ENCODE data around the gene KRT86.
"Not testable (repeated sequence)": the region's sequence is repeated elsewhere in the genome, so short reads cannot be mapped to it uniquely, and the experiment has no call there.

Gene KRT86

DNA sequence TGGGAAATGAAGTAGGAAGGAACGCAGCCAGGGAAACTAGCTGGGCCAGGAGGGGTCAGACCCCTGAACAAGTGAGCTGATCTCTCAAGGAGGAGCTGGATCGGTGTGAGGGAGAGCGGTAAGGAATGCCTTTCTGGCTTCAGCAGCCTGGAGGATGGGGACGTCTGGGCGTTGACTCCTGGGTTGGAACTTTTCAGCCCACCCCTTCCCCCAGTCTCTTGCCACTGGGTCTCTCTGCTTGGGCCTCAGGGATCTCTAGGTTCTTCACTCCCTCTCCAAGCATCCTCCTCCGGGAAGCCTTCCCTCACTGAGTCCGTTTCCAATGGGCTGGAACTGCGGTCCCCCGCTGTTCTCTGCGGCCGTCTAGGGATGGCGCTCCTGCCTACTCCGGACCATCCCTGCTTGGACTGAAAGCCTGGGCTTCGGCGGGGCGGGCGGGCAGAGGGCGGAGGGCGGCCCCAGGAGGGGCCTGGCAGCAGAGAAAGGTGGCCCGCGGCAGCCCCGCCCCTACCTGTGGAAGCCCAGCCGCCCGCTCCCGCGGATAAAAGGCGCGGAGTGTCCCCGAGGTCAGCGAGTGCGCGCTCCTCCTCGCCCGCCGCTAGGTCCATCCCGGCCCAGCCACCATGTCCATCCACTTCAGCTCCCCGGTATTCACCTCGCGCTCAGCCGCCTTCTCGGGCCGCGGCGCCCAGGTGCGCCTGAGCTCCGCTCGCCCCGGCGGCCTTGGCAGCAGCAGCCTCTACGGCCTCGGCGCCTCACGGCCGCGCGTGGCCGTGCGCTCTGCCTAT is 41.6 kb upstream of the KRT86 start, which contains the start of gene KRT7:
KRT7 (plus strand) TSS at position 570 of the 788 bp plus-strand sequence; CDS start at position 624, 54 bp downstream.
- Histone ChIP-seq H3K4me1 (ENCODE audit: insufficient read depth, low read length) (peaks cover 15% of the 10 kb centered on the region; the same call in 1 of the 2 replicates), H3K9me3 (ENCODE audit: insufficient read depth, low read depth, low read length) (no peaks in the 10 kb centered on the region), H3K4me3 (ENCODE audit: low read length) (peak within 1 kb of the TSS; percentile 71), H3K27me3 (ENCODE audit: insufficient read depth, low read length) (peaks cover 71% of the 10 kb centered on the region), H3K36me3 (ENCODE audit: insufficient read depth, low read depth, low read length) (no peaks in the 10 kb centered on the region), H3K9ac (ENCODE audit: low read depth, low read length) (peak within 1 kb of the TSS; percentile 70; the same call in 1 of the 2 replicates), H3K27ac (ENCODE audit: low read length) (no peak within 1 kb of the TSS)

DNA sequence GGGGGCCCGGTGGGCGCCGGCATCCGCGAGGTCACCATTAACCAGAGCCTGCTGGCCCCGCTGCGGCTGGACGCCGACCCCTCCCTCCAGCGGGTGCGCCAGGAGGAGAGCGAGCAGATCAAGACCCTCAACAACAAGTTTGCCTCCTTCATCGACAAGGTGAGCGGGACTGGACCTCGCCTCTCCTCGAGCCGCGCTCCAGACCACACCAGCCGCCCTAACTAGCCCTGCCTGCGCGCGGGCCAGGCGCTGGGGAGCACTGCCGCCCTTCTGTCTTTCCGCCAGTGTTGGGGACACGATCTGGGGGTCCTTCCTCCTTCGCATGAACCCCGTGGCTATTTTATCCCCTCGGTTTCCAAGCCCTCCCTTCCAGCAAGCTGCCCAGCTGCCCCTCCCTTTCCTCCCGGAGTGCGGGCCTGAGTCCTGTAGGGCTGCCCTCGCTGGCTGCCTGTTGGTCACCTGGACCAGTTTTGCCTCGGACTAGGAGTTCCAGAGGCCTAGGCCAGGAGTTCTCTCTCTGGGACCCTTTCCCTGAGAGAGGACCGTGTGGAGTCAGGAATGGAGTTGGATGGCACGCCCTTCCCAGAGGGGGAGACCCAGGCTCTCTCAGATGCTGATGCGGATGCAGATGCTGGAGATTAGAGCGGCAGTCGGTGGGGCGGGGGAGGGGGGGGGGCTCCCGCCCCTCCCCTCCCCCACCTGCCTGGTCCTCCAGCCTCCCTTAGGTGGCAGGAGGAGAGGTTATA is 40.8 kb upstream of the KRT86 start:
- H3K27ac ChIP-seq (ENCODE audit: low read length), result no peak overlapping the region
- peak overlapping the region; percentile 70; the same call in 1 of the 2 replicates for H3K9ac ChIP-seq (ENCODE audit: low read depth, low read length)
- H3K27me3 ChIP-seq (ENCODE audit: insufficient read depth, low read length), result peaks cover 71% of the 10 kb centered on the region
- no peaks in the 10 kb centered on the region for H3K9me3 ChIP-seq (ENCODE audit: insufficient read depth, low read depth, low read length)
- peaks cover 16% of the 10 kb centered on the region; the same call in 1 of the 2 replicates for H3K4me1 ChIP-seq (ENCODE audit: insufficient read depth, low read length)
- H3K4me3 ChIP-seq (ENCODE audit: low read length), result peak overlapping the region; percentile 71
- no peaks in the 10 kb centered on the region for H3K36me3 ChIP-seq (ENCODE audit: insufficient read depth, low read depth, low read length)

DNA sequence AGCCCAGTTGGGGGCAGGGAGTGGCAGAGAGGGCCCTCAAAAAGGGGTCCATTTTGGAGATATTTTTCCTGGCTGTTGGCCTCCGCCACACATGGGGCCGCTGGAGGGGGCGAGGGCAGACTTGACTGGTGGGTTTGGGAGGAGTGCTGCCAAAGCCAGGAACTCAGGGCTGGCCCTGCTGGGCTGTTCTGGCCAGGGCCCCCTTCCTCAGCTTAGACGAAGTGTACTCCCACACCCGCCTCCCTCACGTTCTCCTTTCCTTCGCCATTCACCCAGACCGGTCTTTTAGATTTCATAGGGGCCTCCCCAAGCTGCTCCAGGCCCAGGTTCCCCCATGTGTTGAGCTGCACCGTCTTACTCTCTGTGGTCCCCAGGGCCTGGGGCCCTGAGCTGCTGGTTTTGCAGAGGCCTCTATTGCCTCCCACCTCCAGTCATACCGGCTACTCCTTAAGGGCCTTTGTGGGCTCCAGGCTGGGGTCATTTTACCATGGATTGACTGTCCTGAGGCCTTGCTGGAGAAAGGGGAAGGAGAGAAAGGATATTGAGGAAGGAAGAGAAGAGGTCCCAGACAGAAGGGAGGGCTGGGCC is 40.1 kb upstream of the KRT86 start:
- Histone ChIP-seq H3K36me3 (ENCODE audit: insufficient read depth, low read depth, low read length) (no peaks in the 10 kb centered on the region), H3K4me1 (ENCODE audit: insufficient read depth, low read length) (peaks cover 16% of the 10 kb centered on the region; the same call in 1 of the 2 replicates), H3K9ac (ENCODE audit: low read depth, low read length) (no peak overlapping the region), H3K4me3 (ENCODE audit: low read length) (peak overlapping the region; percentile 71; the same call in 1 of the 2 replicates), H3K27ac (ENCODE audit: low read length) (no peak overlapping the region), H3K27me3 (ENCODE audit: insufficient read depth, low read length) (peaks cover 71% of the 10 kb centered on the region), H3K9me3 (ENCODE audit: insufficient read depth, low read depth, low read length) (no peaks in the 10 kb centered on the region)

DNA sequence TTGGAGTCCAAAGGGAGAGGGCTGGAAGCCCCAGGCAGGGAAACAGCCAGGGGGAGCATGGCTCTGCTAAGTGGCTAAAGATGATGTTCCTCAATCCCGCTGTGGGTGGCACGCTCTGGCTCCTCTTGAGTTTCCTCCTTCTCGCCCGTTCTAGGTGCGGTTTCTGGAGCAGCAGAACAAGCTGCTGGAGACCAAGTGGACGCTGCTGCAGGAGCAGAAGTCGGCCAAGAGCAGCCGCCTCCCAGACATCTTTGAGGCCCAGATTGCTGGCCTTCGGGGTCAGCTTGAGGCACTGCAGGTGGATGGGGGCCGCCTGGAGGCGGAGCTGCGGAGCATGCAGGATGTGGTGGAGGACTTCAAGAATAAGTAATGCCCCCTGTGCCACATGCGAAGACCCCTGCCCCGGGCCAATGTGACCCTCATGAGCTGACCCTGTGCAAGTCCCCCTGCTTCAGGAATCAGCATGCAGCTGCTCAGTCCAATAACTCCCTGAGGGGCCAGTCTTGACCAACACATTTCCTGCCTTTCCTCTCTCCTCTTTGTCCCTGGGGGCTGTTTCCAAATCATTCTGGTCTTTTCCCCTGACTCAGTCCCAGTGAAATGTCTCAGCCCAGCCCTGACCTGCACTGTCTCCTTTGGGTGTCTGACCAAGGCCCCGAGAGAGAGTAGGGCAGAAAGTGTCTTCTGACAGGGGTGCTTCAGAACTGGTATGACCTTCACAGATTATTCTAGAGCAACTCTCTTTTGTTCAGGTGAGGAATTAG is 39.3 kb upstream of the KRT86 start:
- H3K9me3 ChIP-seq (ENCODE audit: insufficient read depth, low read depth, low read length), result no peaks in the 10 kb centered on the region
- no peak overlapping the region for H3K27ac ChIP-seq (ENCODE audit: low read length)
- H3K4me3 ChIP-seq (ENCODE audit: low read length), result no peak overlapping the region
- H3K9ac ChIP-seq (ENCODE audit: low read depth, low read length), result no peak overlapping the region
- no peaks in the 10 kb centered on the region for H3K36me3 ChIP-seq (ENCODE audit: insufficient read depth, low read depth, low read length)
- H3K27me3 ChIP-seq (ENCODE audit: insufficient read depth, low read length), result peaks cover 62% of the 10 kb centered on the region
- H3K4me1 ChIP-seq (ENCODE audit: insufficient read depth, low read length), result peaks cover 16% of the 10 kb centered on the region; the same call in 1 of the 2 replicates

DNA sequence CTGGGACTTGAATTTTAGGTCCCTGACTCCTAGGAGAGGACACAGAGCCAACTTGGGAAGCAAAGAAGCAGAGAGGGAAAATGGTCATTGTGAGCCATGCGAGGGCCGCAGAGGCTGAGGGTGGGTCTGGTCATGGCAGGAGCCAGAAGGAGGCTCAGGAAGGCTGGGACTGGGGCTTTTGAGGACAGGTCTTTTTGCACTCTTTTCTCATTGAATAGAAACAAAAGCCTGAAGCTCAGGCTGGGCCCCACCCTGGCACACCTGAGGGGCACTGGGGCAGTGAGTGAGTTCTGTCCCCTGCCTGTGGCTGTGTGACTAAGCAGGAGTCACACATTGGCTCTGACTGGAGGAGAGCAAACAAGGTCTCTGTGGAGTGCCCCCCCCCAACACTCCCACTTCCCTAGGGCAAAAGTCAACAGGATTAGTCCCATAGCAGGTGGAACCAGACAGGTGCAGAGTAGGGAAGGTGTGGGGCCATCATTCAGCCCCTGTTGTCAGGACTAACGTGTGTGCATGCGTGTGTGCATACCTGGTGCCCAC is 38.6 kb upstream of the KRT86 start:
- Histone ChIP-seq H3K27ac (ENCODE audit: low read length) (no peak overlapping the region), H3K9me3 (ENCODE audit: insufficient read depth, low read depth, low read length) (no peaks in the 10 kb centered on the region), H3K36me3 (ENCODE audit: insufficient read depth, low read depth, low read length) (no peaks in the 10 kb centered on the region), H3K9ac (ENCODE audit: low read depth, low read length) (no peak overlapping the region), H3K4me1 (ENCODE audit: insufficient read depth, low read length) (peaks cover 16% of the 10 kb centered on the region; the same call in 1 of the 2 replicates), H3K27me3 (ENCODE audit: insufficient read depth, low read length) (peaks cover 55% of the 10 kb centered on the region), H3K4me3 (ENCODE audit: low read length) (no peak overlapping the region)

DNA sequence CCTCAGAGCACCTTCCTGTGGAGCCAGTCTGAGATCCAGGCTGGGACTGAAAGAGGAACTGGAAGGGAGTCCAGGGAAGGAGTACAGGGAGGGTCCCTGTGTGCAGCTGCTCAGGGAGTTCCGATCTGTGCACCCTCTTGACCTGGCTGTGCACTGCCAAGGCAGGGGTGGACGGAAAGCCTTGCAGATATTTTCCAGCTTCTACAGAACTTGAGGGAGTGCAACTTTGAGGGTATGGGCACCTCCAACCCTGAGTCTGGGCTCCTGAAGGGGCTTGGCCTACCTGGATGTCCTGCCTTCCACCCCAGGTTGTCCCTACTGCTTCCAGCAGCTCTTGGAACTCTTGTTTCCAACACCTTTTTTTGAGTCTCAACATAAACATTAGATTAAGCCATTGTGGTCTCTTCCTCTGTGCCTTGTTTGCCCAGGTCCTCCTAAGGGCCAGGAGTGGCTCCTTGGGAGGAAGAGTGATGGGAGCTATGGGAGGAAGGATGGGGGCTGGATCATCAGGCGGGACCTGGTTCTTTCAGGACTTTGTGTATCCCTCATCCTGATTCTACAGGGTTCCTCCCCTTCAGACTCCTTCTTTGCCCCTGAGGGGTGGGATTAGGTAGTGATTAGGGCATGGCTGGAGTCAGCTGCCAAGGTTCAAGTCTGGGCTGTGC is 37.9 kb upstream of the KRT86 start:
- Histone ChIP-seq H3K9me3 (ENCODE audit: insufficient read depth, low read depth, low read length) (no peaks in the 10 kb centered on the region), H3K9ac (ENCODE audit: low read depth, low read length) (no peak overlapping the region), H3K36me3 (ENCODE audit: insufficient read depth, low read depth, low read length) (no peaks in the 10 kb centered on the region), H3K4me1 (ENCODE audit: insufficient read depth, low read length) (peaks cover 16% of the 10 kb centered on the region; the same call in 1 of the 2 replicates), H3K27me3 (ENCODE audit: insufficient read depth, low read length) (peaks cover 49% of the 10 kb centered on the region), H3K27ac (ENCODE audit: low read length) (no peak overlapping the region), H3K4me3 (ENCODE audit: low read length) (no peak overlapping the region)

DNA sequence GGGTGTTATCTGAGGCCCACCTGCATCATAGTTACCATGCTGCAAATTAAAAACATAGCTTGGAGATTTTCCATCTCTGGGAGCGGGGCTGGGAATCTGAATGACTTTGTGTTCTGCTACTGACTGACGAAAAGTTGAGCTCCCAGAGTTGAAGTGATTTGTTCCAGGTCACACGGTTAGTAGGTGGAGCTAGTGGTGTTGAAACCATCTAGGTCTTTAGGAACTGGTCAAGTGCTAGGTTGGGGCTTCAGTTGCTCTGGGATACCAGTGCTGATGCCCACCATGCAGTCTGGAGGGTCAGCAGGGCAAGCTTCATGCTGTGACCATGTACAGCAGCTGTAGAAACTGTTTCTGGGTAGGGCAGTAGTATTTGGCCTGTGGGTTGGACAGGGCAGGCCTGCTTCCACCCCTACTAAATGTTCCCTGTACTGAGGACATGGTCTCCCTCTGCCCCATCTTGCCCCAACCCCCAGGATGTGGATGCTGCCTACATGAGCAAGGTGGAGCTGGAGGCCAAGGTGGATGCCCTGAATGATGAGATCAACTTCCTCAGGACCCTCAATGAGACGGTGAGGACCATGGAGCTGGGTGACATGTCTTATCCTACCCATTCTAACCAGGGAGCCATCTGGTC is 36.1 kb upstream of the KRT86 start:
- Histone ChIP-seq H3K4me3 (ENCODE audit: low read length) (no peak overlapping the region), H3K9ac (ENCODE audit: low read depth, low read length) (no peak overlapping the region), H3K27ac (ENCODE audit: low read length) (no peak overlapping the region), H3K36me3 (ENCODE audit: insufficient read depth, low read depth, low read length) (no peaks in the 10 kb centered on the region), H3K9me3 (ENCODE audit: insufficient read depth, low read depth, low read length) (no peaks in the 10 kb centered on the region), H3K4me1 (ENCODE audit: insufficient read depth, low read length) (peaks cover 14% of the 10 kb centered on the region; the same call in 1 of the 2 replicates), H3K27me3 (ENCODE audit: insufficient read depth, low read length) (peaks cover 31% of the 10 kb centered on the region)

DNA sequence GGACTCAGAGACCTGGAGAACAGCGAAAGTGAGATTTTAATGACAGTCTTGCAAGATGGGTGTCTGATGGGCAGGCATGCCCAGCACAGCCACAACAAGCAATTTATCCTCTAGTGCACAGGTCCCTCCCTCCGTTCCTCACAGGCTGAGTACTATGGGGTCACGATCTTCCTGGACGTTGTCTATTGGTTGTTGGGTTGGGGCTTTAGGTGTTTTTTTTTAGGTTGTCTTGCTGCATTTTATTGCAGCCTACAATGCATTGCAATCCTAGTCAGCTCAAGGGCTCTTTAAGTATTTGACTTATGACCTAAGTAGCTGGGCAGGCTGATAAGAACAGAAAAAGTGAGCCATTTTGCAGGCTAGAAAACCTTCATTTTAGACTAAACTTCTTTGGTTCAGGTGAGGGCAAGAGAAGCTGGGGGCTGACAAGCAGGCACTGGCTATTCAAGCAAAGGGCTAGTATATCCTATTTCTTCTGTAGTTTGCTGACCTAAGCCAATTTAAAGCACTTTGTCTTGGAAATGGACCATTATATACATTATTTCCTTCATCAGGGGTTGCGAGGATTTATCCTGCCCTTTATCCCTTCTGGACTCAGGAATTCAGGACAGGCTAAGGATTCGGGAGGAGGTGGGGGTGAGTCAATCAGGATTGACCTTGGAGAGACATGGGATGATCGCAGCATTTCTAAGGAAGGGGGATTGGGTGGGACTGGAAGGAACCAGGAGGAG is 35.4 kb upstream of the KRT86 start:
- Histone ChIP-seq H3K36me3 (ENCODE audit: insufficient read depth, low read depth, low read length) (no peaks in the 10 kb centered on the region), H3K27me3 (ENCODE audit: insufficient read depth, low read length) (peaks cover 24% of the 10 kb centered on the region), H3K4me3 (ENCODE audit: low read length) (no peak overlapping the region), H3K27ac (ENCODE audit: low read length) (no peak overlapping the region), H3K4me1 (ENCODE audit: insufficient read depth, low read length) (peaks cover 13% of the 10 kb centered on the region; the same call in 1 of the 2 replicates), H3K9me3 (ENCODE audit: insufficient read depth, low read depth, low read length) (no peaks in the 10 kb centered on the region), H3K9ac (ENCODE audit: low read depth, low read length) (no peak overlapping the region)

DNA sequence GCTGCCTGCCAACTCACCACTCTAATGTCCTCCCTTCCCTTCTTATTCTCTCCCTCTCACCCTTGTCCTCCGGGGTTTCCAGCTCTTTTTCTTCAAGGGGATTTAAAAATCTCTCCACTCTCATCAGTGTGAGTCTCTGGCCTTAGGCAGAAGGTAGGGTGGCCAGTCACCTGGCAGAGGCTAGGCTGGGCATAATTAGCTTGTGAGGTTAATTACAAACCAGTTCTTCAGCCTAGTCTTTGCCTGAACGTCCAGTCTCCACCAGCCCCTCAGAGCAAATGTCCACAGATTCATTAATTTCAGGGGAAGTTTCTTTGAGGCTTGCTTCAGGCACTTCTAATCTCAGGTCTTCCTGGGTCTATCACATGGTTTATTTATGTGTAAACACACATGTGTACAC is 34.7 kb upstream of the KRT86 start:
- no peak overlapping the region for H3K27ac ChIP-seq (ENCODE audit: low read length)
- H3K4me3 ChIP-seq (ENCODE audit: low read length), result no peak overlapping the region
- no peaks in the 10 kb centered on the region for H3K36me3 ChIP-seq (ENCODE audit: insufficient read depth, low read depth, low read length)
- no peaks in the 10 kb centered on the region for H3K9me3 ChIP-seq (ENCODE audit: insufficient read depth, low read depth, low read length)
- H3K4me1 ChIP-seq (ENCODE audit: insufficient read depth, low read length), result peaks cover 11% of the 10 kb centered on the region; the same call in 1 of the 2 replicates
- no peak overlapping the region for H3K9ac ChIP-seq (ENCODE audit: low read depth, low read length)
- peaks cover 17% of the 10 kb centered on the region for H3K27me3 ChIP-seq (ENCODE audit: insufficient read depth, low read length)

DNA sequence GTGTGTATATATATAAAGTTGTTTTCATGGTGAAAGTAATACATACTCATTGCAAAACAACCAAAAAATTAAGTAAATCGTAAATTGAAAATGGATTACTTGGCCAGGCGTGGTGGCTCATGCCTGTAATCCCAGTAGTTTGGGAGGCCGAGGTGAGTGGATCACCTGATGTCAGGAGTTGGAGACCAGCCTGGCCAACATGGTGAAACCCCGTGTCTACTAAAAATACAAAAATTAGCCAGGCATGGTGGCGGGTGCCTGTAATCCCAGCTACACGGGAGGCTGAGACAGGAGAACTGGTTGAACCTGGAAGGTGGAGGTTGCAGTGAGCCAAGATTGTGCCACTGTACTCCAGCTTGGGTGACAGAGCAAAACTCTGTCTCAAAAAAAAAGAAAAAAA is 34.2 kb upstream of the KRT86 start:
- H3K4me1 ChIP-seq (ENCODE audit: insufficient read depth, low read length), result peaks cover 11% of the 10 kb centered on the region; the same call in 1 of the 2 replicates
- H3K4me3 ChIP-seq (ENCODE audit: low read length), result not testable (repeated sequence)

More for the DNA sequence above, 34.2 kb upstream of the KRT86 start:
- peaks cover 12% of the 10 kb centered on the region for H3K27me3 ChIP-seq (ENCODE audit: insufficient read depth, low read length)
- not testable (repeated sequence) for H3K9me3 ChIP-seq (ENCODE audit: insufficient read depth, low read depth, low read length); H3K27ac ChIP-seq (ENCODE audit: low read length); H3K9ac ChIP-seq (ENCODE audit: low read depth, low read length); H3K36me3 ChIP-seq (ENCODE audit: insufficient read depth, low read depth, low read length)

Measured in iPS-20b (cell line).